ENCODE measurements around the gene RHOA.
"Not testable (repeated sequence)": the region's sequence is repeated elsewhere in the genome, so short reads cannot be mapped to it uniquely, and the experiment has no call there.

The RHOA gene

GRCh38 chr3:49358217-49358883, 53.4 kb downstream of the RHOA start, which contains the start of gene GPX1:
Gene GPX1, minus strand, starts transcription at chr3:49358353. Its CDS starts 75 bp downstream, at chr3:49358278.
- H3K36me3 ChIP-seq (ENCODE audit: control insufficient read depth, insufficient read depth, low read length) = peaks cover 30% of the 10 kb centered on the region
- H3K27me3 ChIP-seq (ENCODE audit: control insufficient read depth, insufficient read depth, low read length) = no peaks in the 10 kb centered on the region
- no peaks in the 10 kb centered on the region for H3K9me3 ChIP-seq (ENCODE audit: control insufficient read depth, insufficient read depth, low read length)
- H3K4me1 ChIP-seq (ENCODE audit: control insufficient read depth, insufficient read depth, low read length) = no peaks in the 10 kb centered on the region
- H3K9ac ChIP-seq (ENCODE audit: low read depth, low read length) = peak within 1 kb of the TSS; percentile 93
- peak within 1 kb of the TSS; percentile 89 for H3K4me3 ChIP-seq (ENCODE audit: low read depth, low read length)

GRCh38 chr3:49357443-49358216, 54.1 kb downstream of the RHOA start:
- H3K27me3 ChIP-seq (ENCODE audit: control insufficient read depth, insufficient read depth, low read length); H3K9me3 ChIP-seq (ENCODE audit: control insufficient read depth, insufficient read depth, low read length); H3K4me1 ChIP-seq (ENCODE audit: control insufficient read depth, insufficient read depth, low read length): not testable (repeated sequence)
- peak overlapping the region; percentile 93 for H3K9ac ChIP-seq (ENCODE audit: low read depth, low read length)
- peaks cover 25% of the 10 kb centered on the region for H3K36me3 ChIP-seq (ENCODE audit: control insufficient read depth, insufficient read depth, low read length)
- H3K4me3 ChIP-seq (ENCODE audit: low read depth, low read length) = peak overlapping the region; percentile 89

- not testable (repeated sequence) for H3K27me3 ChIP-seq (ENCODE audit: control insufficient read depth, insufficient read depth, low read length); H3K9ac ChIP-seq (ENCODE audit: low read depth, low read length); H3K4me1 ChIP-seq (ENCODE audit: control insufficient read depth, insufficient read depth, low read length); H3K9me3 ChIP-seq (ENCODE audit: control insufficient read depth, insufficient read depth, low read length)
- peak overlapping the region; percentile 89 for H3K4me3 ChIP-seq (ENCODE audit: low read depth, low read length)
- peaks cover 20% of the 10 kb centered on the region for H3K36me3 ChIP-seq (ENCODE audit: control insufficient read depth, insufficient read depth, low read length)
These were observed 54.7 kb downstream of the RHOA start for GRCh38 chr3:49357095-49357442.

- no peaks in the 10 kb centered on the region for H3K4me1 ChIP-seq (ENCODE audit: control insufficient read depth, insufficient read depth, low read length)
- H3K4me3 ChIP-seq (ENCODE audit: low read depth, low read length) = no peak overlapping the region
- H3K27me3 ChIP-seq (ENCODE audit: control insufficient read depth, insufficient read depth, low read length) = no peaks in the 10 kb centered on the region
- peaks cover 5% of the 10 kb centered on the region for H3K36me3 ChIP-seq (ENCODE audit: control insufficient read depth, insufficient read depth, low read length)
- H3K9me3 ChIP-seq (ENCODE audit: control insufficient read depth, insufficient read depth, low read length) = no peaks in the 10 kb centered on the region
- no peak overlapping the region for H3K9ac ChIP-seq (ENCODE audit: low read depth, low read length)
These were observed 58.8 kb downstream of the RHOA start for GRCh38 chr3:49352890-49353421.

- Histone ChIP-seq H3K9me3 (ENCODE audit: control insufficient read depth, insufficient read depth, low read length) (no peaks in the 10 kb centered on the region), H3K27me3 (ENCODE audit: control insufficient read depth, insufficient read depth, low read length) (no peaks in the 10 kb centered on the region), H3K4me3 (ENCODE audit: low read depth, low read length) (no peak overlapping the region), H3K4me1 (ENCODE audit: control insufficient read depth, insufficient read depth, low read length) (no peaks in the 10 kb centered on the region), H3K9ac (ENCODE audit: low read depth, low read length) (no peak overlapping the region), H3K36me3 (ENCODE audit: control insufficient read depth, insufficient read depth, low read length) (peaks cover 5% of the 10 kb centered on the region)
These were observed 59.5 kb downstream of the RHOA start for GRCh38 chr3:49352281-49352680.

GRCh38 chr3:49351521-49352011, 60.2 kb downstream of the RHOA start:
- Histone ChIP-seq H3K36me3 (ENCODE audit: control insufficient read depth, insufficient read depth, low read length) (peaks cover 5% of the 10 kb centered on the region), H3K4me1 (ENCODE audit: control insufficient read depth, insufficient read depth, low read length) (no peaks in the 10 kb centered on the region), H3K9ac (ENCODE audit: low read depth, low read length) (no peak overlapping the region)

GRCh38 chr3:49349348-49350114, 62.2 kb downstream of the RHOA start:
- Histone ChIP-seq H3K27me3 (ENCODE audit: control insufficient read depth, insufficient read depth, low read length) (no peaks in the 10 kb centered on the region), H3K36me3 (ENCODE audit: control insufficient read depth, insufficient read depth, low read length) (no peaks in the 10 kb centered on the region), H3K9ac (ENCODE audit: low read depth, low read length) (no peak overlapping the region), H3K4me1 (ENCODE audit: control insufficient read depth, insufficient read depth, low read length) (no peaks in the 10 kb centered on the region), H3K9me3 (ENCODE audit: control insufficient read depth, insufficient read depth, low read length) (no peaks in the 10 kb centered on the region), H3K4me3 (ENCODE audit: low read depth, low read length) (no peak overlapping the region)

More at GRCh38 chr3:49351521-49352011, 60.2 kb downstream of the RHOA start:
- H3K27me3 ChIP-seq (ENCODE audit: control insufficient read depth, insufficient read depth, low read length) = no peaks in the 10 kb centered on the region
- no peaks in the 10 kb centered on the region for H3K9me3 ChIP-seq (ENCODE audit: control insufficient read depth, insufficient read depth, low read length)
- H3K4me3 ChIP-seq (ENCODE audit: low read depth, low read length) = no peak overlapping the region

GRCh38 chr3:49348361-49348760, 63.4 kb downstream of the RHOA start:
- not testable (repeated sequence) for H3K4me3 ChIP-seq (ENCODE audit: low read depth, low read length); H3K4me1 ChIP-seq (ENCODE audit: control insufficient read depth, insufficient read depth, low read length); H3K9ac ChIP-seq (ENCODE audit: low read depth, low read length); H3K36me3 ChIP-seq (ENCODE audit: control insufficient read depth, insufficient read depth, low read length); H3K27me3 ChIP-seq (ENCODE audit: control insufficient read depth, insufficient read depth, low read length); H3K9me3 ChIP-seq (ENCODE audit: control insufficient read depth, insufficient read depth, low read length)

- Histone ChIP-seq H3K4me3 (ENCODE audit: low read depth, low read length) (no peak overlapping the region), H3K36me3 (ENCODE audit: control insufficient read depth, insufficient read depth, low read length) (no peaks in the 10 kb centered on the region), H3K9me3 (ENCODE audit: control insufficient read depth, insufficient read depth, low read length) (no peaks in the 10 kb centered on the region), H3K4me1 (ENCODE audit: control insufficient read depth, insufficient read depth, low read length) (no peaks in the 10 kb centered on the region), H3K9ac (ENCODE audit: low read depth, low read length) (no peak overlapping the region), H3K27me3 (ENCODE audit: control insufficient read depth, insufficient read depth, low read length) (no peaks in the 10 kb centered on the region)
These were observed 65.0 kb downstream of the RHOA start for GRCh38 chr3:49346797-49347251.

GRCh38 chr3:49343163-49343562, 68.6 kb downstream of the RHOA start:
- no peaks in the 10 kb centered on the region for H3K36me3 ChIP-seq (ENCODE audit: control insufficient read depth, insufficient read depth, low read length)
- H3K4me3 ChIP-seq (ENCODE audit: low read depth, low read length) = no peak overlapping the region
- no peaks in the 10 kb centered on the region for H3K9me3 ChIP-seq (ENCODE audit: control insufficient read depth, insufficient read depth, low read length)
- H3K9ac ChIP-seq (ENCODE audit: low read depth, low read length) = no peak overlapping the region
- no peaks in the 10 kb centered on the region for H3K4me1 ChIP-seq (ENCODE audit: control insufficient read depth, insufficient read depth, low read length)
- H3K27me3 ChIP-seq (ENCODE audit: control insufficient read depth, insufficient read depth, low read length) = no peaks in the 10 kb centered on the region

GRCh38 chr3:49341996-49342395, 69.8 kb downstream of the RHOA start:
- Histone ChIP-seq H3K36me3 (ENCODE audit: control insufficient read depth, insufficient read depth, low read length) (no peaks in the 10 kb centered on the region), H3K4me1 (ENCODE audit: control insufficient read depth, insufficient read depth, low read length) (no peaks in the 10 kb centered on the region), H3K4me3 (ENCODE audit: low read depth, low read length) (no peak overlapping the region), H3K27me3 (ENCODE audit: control insufficient read depth, insufficient read depth, low read length) (no peaks in the 10 kb centered on the region), H3K9me3 (ENCODE audit: control insufficient read depth, insufficient read depth, low read length) (no peaks in the 10 kb centered on the region), H3K9ac (ENCODE audit: low read depth, low read length) (no peak overlapping the region)
